OCI-LY1 (cell line): Measurements from ENCODE around the gene KLHL20.

Experiments used
- CTCF ChIP-seq: fragments of 200-600 bp; sonication (generic), shearing (Covaris generic); IDR thresholded peaks from 2 replicates; pipeline ENCODE4 v1.5.1; 2017; ENCODE audit warnings: mild to moderate bottlenecking, antibody characterized with exemption, low read length, moderate library complexity, mixed read lengths
- EZH2 ChIP-seq: fragments of 200-600 bp; sonication (generic), shearing (Covaris generic); IDR thresholded peaks from 2 replicates; pipeline ENCODE4 v1.8.0; 2017; ENCODE audit warnings: borderline replicate concordance, mixed run types, mild to moderate bottlenecking, antibody characterized with exemption, low read length, moderate library complexity, mixed read lengths

DNA sequence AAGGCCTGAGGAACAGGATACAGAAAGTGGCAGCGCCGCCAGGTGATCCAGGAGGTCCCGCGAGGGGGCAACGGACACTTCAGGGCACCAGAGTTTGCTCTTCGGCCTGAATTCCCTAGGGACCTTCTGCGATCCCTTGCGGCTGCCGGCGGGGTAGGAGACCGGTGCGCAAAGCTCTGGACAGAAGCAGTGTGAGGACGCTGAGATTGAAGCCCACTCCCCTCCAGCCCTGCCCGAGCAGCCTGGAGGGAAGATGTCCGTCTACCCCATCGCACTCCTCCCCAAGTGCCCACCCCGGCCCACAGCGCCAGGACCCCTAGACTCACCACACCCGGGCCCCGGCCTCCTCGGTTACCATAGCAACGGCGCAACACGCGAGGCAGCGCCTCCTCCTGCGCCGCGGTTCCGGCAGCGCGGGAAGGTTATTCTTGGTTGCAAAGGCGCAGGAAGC is 45.3 kb upstream of the KLHL20 start, which contains the start of gene ANKRD45:
- TF ChIP-seq CTCF (no peak), EZH2 (no peak)
